KBM-7 (cell line): Measurements from ENCODE around the gene SMPD1.

Experiments used
- DNase-seq: peaks from one replicate; pipeline ENCODE4 v3.0.0-alpha.2; 2015
- in situ Hi-C: fragments of 300-500 bp; cut with MboI; formaldehyde crosslinking; loops from 2 replicates; pipeline ENCODE4 v1.14.3; 2020; ENCODE audit warnings: low sequenced_read_pairs, low pct_unique_long_range_greater_than_20kb, mixed read lengths

The SMPD1 gene

GRCh38 chr11:6389905-6390717 is at the start of gene SMPD1:
Gene SMPD1 (plus strand): TSS chr11:6390474. CDS start chr11:6390599, 125 bp downstream.
- in situ Hi-C loops = no loop called here

GRCh38 chr11:6345366-6345765 is 44.9 kb upstream of the SMPD1 start:
- no peak for DNase-seq
- in situ Hi-C loops = loop anchor here (25.0 kb wide), 1 partner anchor 308 kb away; the partner anchor contains the start of gene OR56A1

More at GRCh38 chr11:6389905-6390717, at the start of gene SMPD1:
- peak; percentile 91 for DNase-seq

GRCh38 chr11:6350043-6350442 is 40.2 kb upstream of the SMPD1 start:
- in situ Hi-C loops = no loop called here
- no peak for DNase-seq

GRCh38 chr11:6350486-6350885 is 39.8 kb upstream of the SMPD1 start:
- in situ Hi-C loops = no loop called here
- no peak for DNase-seq

- DNase-seq = no peak
- in situ Hi-C loops = no loop called here
Observed at GRCh38 chr11:6351782-6352382, 38.4 kb upstream of the SMPD1 start.

- in situ Hi-C loops = no loop called here
Observed at GRCh38 chr11:6353367-6353987, 36.8 kb upstream of the SMPD1 start.

GRCh38 chr11:6354651-6355485 is 35.4 kb upstream of the SMPD1 start:
- DNase-seq = no peak
- in situ Hi-C loops = no loop called here

More at GRCh38 chr11:6353367-6353987, 36.8 kb upstream of the SMPD1 start:
- DNase-seq = peak; percentile 49

GRCh38 chr11:6356503-6357055 is 33.7 kb upstream of the SMPD1 start:
- in situ Hi-C loops = no loop called here
- DNase-seq = no peak

GRCh38 chr11:6357222-6357621 is 33.1 kb upstream of the SMPD1 start:
- DNase-seq = no peak
- in situ Hi-C loops = no loop called here

GRCh38 chr11:6360183-6360582 is 30.1 kb upstream of the SMPD1 start:
- in situ Hi-C loops = no loop called here
- DNase-seq = no peak

- DNase-seq = no peak
- in situ Hi-C loops = no loop called here
Observed at GRCh38 chr11:6362185-6362872, 27.9 kb upstream of the SMPD1 start.

- in situ Hi-C loops = no loop called here
- peak; percentile 72 for DNase-seq
Observed at GRCh38 chr11:6362873-6363678, 27.2 kb upstream of the SMPD1 start.

GRCh38 chr11:6365659-6366058 is 24.6 kb upstream of the SMPD1 start:
- DNase-seq = no peak

GRCh38 chr11:6371825-6372224 is 18.4 kb upstream of the SMPD1 start:
- in situ Hi-C loops = no loop called here
- DNase-seq = no peak

More at GRCh38 chr11:6365659-6366058, 24.6 kb upstream of the SMPD1 start:
- in situ Hi-C loops = no loop called here

GRCh38 chr11:6377902-6378639 is 12.2 kb upstream of the SMPD1 start:
- in situ Hi-C loops = no loop called here
- peak; percentile 70 for DNase-seq

- in situ Hi-C loops = no loop called here
- DNase-seq = no peak
Observed at GRCh38 chr11:6378640-6378989, 11.7 kb upstream of the SMPD1 start.
